Measurements from ENCODE around the gene MTHFD1L. TPM values are rescaled to one million over a fixed set of nuclear protein-coding genes. Genes with fewer than 3 reads are reported as not detected.

Gene MTHFD1L
- total and polyA plus RNA-seq, 2 donors = 13.9 to 16.0 TPM

GRCh38 chr6:151005164-151005563 is 139.7 kb downstream of the MTHFD1L start:
- 95% methylated on average over 6 of the region's 6 CpGs for WGBS
- H3K9me3 ChIP-seq (ENCODE audit: control insufficient read depth in 2 of 2, insufficient read depth in 1 of 2, low read length in 1 of 2) = no peaks in the 10 kb centered on the region
- peaks cover 0 to 6% of the 10 kb centered on the region in 2 donors for H3K4me1 ChIP-seq (ENCODE audit: control insufficient read depth in 2 of 2, insufficient read depth in 2 of 2, low read length in 2 of 2)
- no peaks in the 10 kb centered on the region for H3K27me3 ChIP-seq (ENCODE audit: control insufficient read depth in 2 of 2, insufficient read depth in 1 of 2, low read length in 1 of 2)
- H3K4me3 ChIP-seq (ENCODE audit: low read length in 2 of 2) = no peak overlapping the region
- no peaks in the 10 kb centered on the region for H3K36me3 ChIP-seq (ENCODE audit: control insufficient read depth in 2 of 2, insufficient read depth in 2 of 2, low read length in 1 of 2)
- DNase-seq (ENCODE audit: low read depth in 6 of 9, low spot score in 9 of 9) = no peak
- H3K27ac ChIP-seq (ENCODE audit: low read depth in 1 of 2, low read length in 1 of 2) = peak overlapping the region in 1 of 2 donors; percentile 53

- Histone ChIP-seq H3K9me3 (ENCODE audit: control insufficient read depth in 2 of 2, insufficient read depth in 1 of 2, low read length in 1 of 2) (no peaks in the 10 kb centered on the region), H3K4me3 (ENCODE audit: low read length in 2 of 2) (no peak overlapping the region), H3K27ac (ENCODE audit: low read depth in 1 of 2, low read length in 1 of 2) (no peak overlapping the region), H3K27me3 (ENCODE audit: control insufficient read depth in 2 of 2, insufficient read depth in 1 of 2, low read length in 1 of 2) (no peaks in the 10 kb centered on the region), H3K36me3 (ENCODE audit: control insufficient read depth in 2 of 2, insufficient read depth in 2 of 2, low read length in 1 of 2) (no peaks in the 10 kb centered on the region), H3K4me1 (ENCODE audit: control insufficient read depth in 2 of 2, insufficient read depth in 2 of 2, low read length in 2 of 2) (peaks cover 0 to 6% of the 10 kb centered on the region in 2 donors)
- WGBS = 95% methylated on average over 13 of the region's 13 CpGs
- DNase-seq (ENCODE audit: low read depth in 6 of 9, low spot score in 9 of 9) = no peak
These were observed 140.6 kb downstream of the MTHFD1L start for GRCh38 chr6:151005896-151006632.

- WGBS = 97% methylated on average over 3 of the region's 3 CpGs
- Histone ChIP-seq H3K27ac (ENCODE audit: low read depth in 1 of 2, low read length in 1 of 2) (no peak overlapping the region), H3K36me3 (ENCODE audit: control insufficient read depth in 2 of 2, insufficient read depth in 2 of 2, low read length in 1 of 2) (no peaks in the 10 kb centered on the region), H3K27me3 (ENCODE audit: control insufficient read depth in 2 of 2, insufficient read depth in 1 of 2, low read length in 1 of 2) (no peaks in the 10 kb centered on the region), H3K4me1 (ENCODE audit: control insufficient read depth in 2 of 2, insufficient read depth in 2 of 2, low read length in 2 of 2) (peaks cover 0 to 6% of the 10 kb centered on the region in 2 donors), H3K9me3 (ENCODE audit: control insufficient read depth in 2 of 2, insufficient read depth in 1 of 2, low read length in 1 of 2) (no peaks in the 10 kb centered on the region), H3K4me3 (ENCODE audit: low read length in 2 of 2) (no peak overlapping the region)
- DNase-seq (ENCODE audit: low read depth in 6 of 9, low spot score in 9 of 9) = no peak
These were observed 141.6 kb downstream of the MTHFD1L start for GRCh38 chr6:151007076-151007475.

- WGBS = 95% methylated on average over 4 of the region's 4 CpGs
- peaks cover 2 to 3% of the 10 kb centered on the region in 2 donors for H3K36me3 ChIP-seq (ENCODE audit: control insufficient read depth in 2 of 2, insufficient read depth in 2 of 2, low read length in 1 of 2)
- no peak for DNase-seq (ENCODE audit: low read depth in 6 of 9, low spot score in 9 of 9)
- peaks cover 0 to 6% of the 10 kb centered on the region in 2 donors for H3K4me1 ChIP-seq (ENCODE audit: control insufficient read depth in 2 of 2, insufficient read depth in 2 of 2, low read length in 2 of 2)
- no peak overlapping the region for H3K4me3 ChIP-seq (ENCODE audit: low read length in 2 of 2)
- H3K27me3 ChIP-seq (ENCODE audit: control insufficient read depth in 2 of 2, insufficient read depth in 1 of 2, low read length in 1 of 2) = no peaks in the 10 kb centered on the region
- no peak overlapping the region for H3K27ac ChIP-seq (ENCODE audit: low read depth in 1 of 2, low read length in 1 of 2)
- H3K9me3 ChIP-seq (ENCODE audit: control insufficient read depth in 2 of 2, insufficient read depth in 1 of 2, low read length in 1 of 2) = no peaks in the 10 kb centered on the region
These were observed 142.4 kb downstream of the MTHFD1L start for GRCh38 chr6:151007922-151008321.

- no peak overlapping the region for H3K27ac ChIP-seq (ENCODE audit: low read depth in 1 of 2, low read length in 1 of 2)
- H3K36me3 ChIP-seq (ENCODE audit: control insufficient read depth in 2 of 2, insufficient read depth in 2 of 2, low read length in 1 of 2) = peaks cover 3 to 4% of the 10 kb centered on the region in 2 donors
- H3K9me3 ChIP-seq (ENCODE audit: control insufficient read depth in 2 of 2, insufficient read depth in 1 of 2, low read length in 1 of 2) = no peaks in the 10 kb centered on the region
- no peak for DNase-seq (ENCODE audit: low read depth in 6 of 9, low spot score in 9 of 9)
- peaks cover 0 to 6% of the 10 kb centered on the region in 2 donors for H3K4me1 ChIP-seq (ENCODE audit: control insufficient read depth in 2 of 2, insufficient read depth in 2 of 2, low read length in 2 of 2)
- H3K4me3 ChIP-seq (ENCODE audit: low read length in 2 of 2) = no peak overlapping the region
- H3K27me3 ChIP-seq (ENCODE audit: control insufficient read depth in 2 of 2, insufficient read depth in 1 of 2, low read length in 1 of 2) = no peaks in the 10 kb centered on the region
- WGBS = 99% methylated on average over 4 of the region's 4 CpGs
These were observed 142.9 kb downstream of the MTHFD1L start for GRCh38 chr6:151008425-151008824.

GRCh38 chr6:151009576-151009975 is 144.1 kb downstream of the MTHFD1L start:
- DNase-seq (ENCODE audit: low read depth in 6 of 9, low spot score in 9 of 9) = no peak
- Histone ChIP-seq H3K4me3 (ENCODE audit: low read length in 2 of 2) (no peak overlapping the region), H3K27ac (ENCODE audit: low read depth in 1 of 2, low read length in 1 of 2) (no peak overlapping the region), H3K36me3 (ENCODE audit: control insufficient read depth in 2 of 2, insufficient read depth in 2 of 2, low read length in 1 of 2) (peaks cover 4 to 9% of the 10 kb centered on the region in 2 donors), H3K4me1 (ENCODE audit: control insufficient read depth in 2 of 2, insufficient read depth in 2 of 2, low read length in 2 of 2) (peaks cover 0 to 6% of the 10 kb centered on the region in 2 donors), H3K9me3 (ENCODE audit: control insufficient read depth in 2 of 2, insufficient read depth in 1 of 2, low read length in 1 of 2) (no peaks in the 10 kb centered on the region), H3K27me3 (ENCODE audit: control insufficient read depth in 2 of 2, insufficient read depth in 1 of 2, low read length in 1 of 2) (no peaks in the 10 kb centered on the region)
- WGBS = 99% methylated on average over 12 of the region's 12 CpGs

- 92% methylated on average over 5 of the region's 5 CpGs for WGBS
- H3K27ac ChIP-seq (ENCODE audit: low read depth in 1 of 2, low read length in 1 of 2) = no peak overlapping the region
- peaks cover 4 to 9% of the 10 kb centered on the region in 2 donors for H3K36me3 ChIP-seq (ENCODE audit: control insufficient read depth in 2 of 2, insufficient read depth in 2 of 2, low read length in 1 of 2)
- peaks cover 0 to 6% of the 10 kb centered on the region in 2 donors for H3K4me1 ChIP-seq (ENCODE audit: control insufficient read depth in 2 of 2, insufficient read depth in 2 of 2, low read length in 2 of 2)
- H3K4me3 ChIP-seq (ENCODE audit: low read length in 2 of 2) = no peak overlapping the region
- H3K27me3 ChIP-seq (ENCODE audit: control insufficient read depth in 2 of 2, insufficient read depth in 1 of 2, low read length in 1 of 2) = no peaks in the 10 kb centered on the region
- DNase-seq (ENCODE audit: low read depth in 6 of 9, low spot score in 9 of 9) = no peak
- H3K9me3 ChIP-seq (ENCODE audit: control insufficient read depth in 2 of 2, insufficient read depth in 1 of 2, low read length in 1 of 2) = no peaks in the 10 kb centered on the region
These were observed 144.6 kb downstream of the MTHFD1L start for GRCh38 chr6:151010071-151010470.

GRCh38 chr6:151012321-151013294 is 147.1 kb downstream of the MTHFD1L start:
- Histone ChIP-seq H3K4me3 (ENCODE audit: low read length in 2 of 2) (no peak overlapping the region), H3K4me1 (ENCODE audit: control insufficient read depth in 2 of 2, insufficient read depth in 2 of 2, low read length in 2 of 2) (no peaks in the 10 kb centered on the region), H3K27ac (ENCODE audit: low read depth in 1 of 2, low read length in 1 of 2) (no peak overlapping the region), H3K27me3 (ENCODE audit: control insufficient read depth in 2 of 2, insufficient read depth in 1 of 2, low read length in 1 of 2) (no peaks in the 10 kb centered on the region), H3K36me3 (ENCODE audit: control insufficient read depth in 2 of 2, insufficient read depth in 2 of 2, low read length in 1 of 2) (peaks cover 7 to 14% of the 10 kb centered on the region in 2 donors), H3K9me3 (ENCODE audit: control insufficient read depth in 2 of 2, insufficient read depth in 1 of 2, low read length in 1 of 2) (no peaks in the 10 kb centered on the region)
- DNase-seq (ENCODE audit: low read depth in 6 of 9, low spot score in 9 of 9) = no peak
- WGBS = 99% methylated on average over 7 of the region's 7 CpGs

Measured in thymus (tissue), 11 donors.